GM19351 (cell line): ENCODE measurements around the gene DNAJB5.
"Not testable (repeated sequence)": the region's sequence is repeated elsewhere in the genome, so short reads cannot be mapped to it uniquely, and the experiment has no call there.

Source experiments
- ATAC-seq: cut with Tn5 transposase; IDR thresholded peaks from one replicate; pipeline ENCODE4 v1.9.1; 2021; ENCODE audit warnings: mild to moderate bottlenecking, moderate library complexity; ENCODE audit not compliant: unreplicated experiment

DNAJB5 gene

DNA sequence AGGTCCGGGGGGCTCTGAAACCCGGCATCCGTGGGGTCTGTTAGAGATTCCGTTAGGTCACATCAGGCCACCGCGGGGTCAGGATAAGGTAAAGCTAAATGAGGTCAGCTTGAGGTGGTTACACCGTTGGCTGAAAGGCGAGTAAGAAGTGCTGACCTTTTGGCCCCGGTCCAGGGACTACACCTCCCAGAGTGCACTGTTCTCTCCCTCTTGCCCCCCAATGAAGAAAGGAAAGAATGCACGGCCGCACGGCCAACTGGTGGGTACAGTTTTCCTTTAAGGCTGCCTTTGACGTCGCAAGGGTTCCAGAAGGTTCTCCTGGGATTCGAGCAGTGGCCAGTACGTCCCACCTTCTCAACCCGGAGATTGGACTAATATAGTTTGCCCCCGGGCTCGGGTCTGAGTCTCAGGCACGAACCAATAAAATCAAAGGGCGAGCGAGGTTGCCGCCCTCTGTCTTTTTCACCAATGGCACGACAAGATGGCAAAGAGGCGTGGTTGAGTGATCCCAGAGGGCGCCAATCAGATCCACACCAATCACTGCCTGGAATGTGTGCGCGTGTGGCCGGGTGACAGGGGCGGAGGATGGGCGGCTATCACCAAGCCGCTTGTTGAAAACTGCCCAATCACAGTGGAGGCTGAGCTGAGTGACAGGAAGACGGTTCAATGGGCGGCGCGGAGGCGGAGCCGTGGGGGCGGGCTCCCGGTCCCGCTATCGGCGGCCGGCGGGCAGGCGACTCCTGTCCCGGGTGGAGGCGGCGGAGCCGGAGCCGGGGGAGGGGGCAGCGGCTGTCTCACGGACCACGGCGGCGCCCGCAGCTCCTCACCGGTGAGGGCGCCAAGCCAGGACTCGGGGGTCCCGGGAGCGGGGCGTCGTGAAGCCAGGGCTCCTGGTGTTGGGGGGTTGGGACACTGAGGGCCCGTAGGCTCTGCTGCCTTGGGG lies at the start of gene DNAJB5:
Gene DNAJB5, plus strand, starts transcription at position 743 of the 943 bp plus-strand sequence. CDS start 886 bp downstream, outside the sequence.
- ATAC-seq: peak; percentile 85

- not testable (repeated sequence) for ATAC-seq
Observed at GRCh38 chr9:34939989-34940388, 49.6 kb upstream of the DNAJB5 start.

GRCh38 chr9:34948451-34948850 lies 41.1 kb upstream of the DNAJB5 start:
- no peak for ATAC-seq

DNA sequence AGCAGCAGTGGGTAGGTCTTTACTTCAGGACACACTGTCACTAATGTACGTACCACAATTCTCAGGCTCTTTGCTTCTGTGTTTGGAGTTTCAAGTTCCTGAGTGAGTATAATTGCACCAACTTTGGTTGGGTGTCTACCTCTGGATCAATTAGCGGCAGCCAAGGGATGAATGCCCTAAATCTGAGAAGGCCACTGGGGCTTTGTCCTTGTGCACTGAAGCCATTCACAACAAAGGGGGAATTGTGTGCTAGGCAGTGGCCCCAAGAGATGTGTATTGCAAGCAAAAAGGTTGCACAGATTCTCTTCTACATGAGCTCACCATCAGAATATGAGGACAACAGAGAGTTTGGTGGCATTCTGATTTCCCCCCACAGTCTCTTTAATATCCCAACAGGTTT lies 35.3 kb upstream of the DNAJB5 start:
- no peak for ATAC-seq

DNA sequence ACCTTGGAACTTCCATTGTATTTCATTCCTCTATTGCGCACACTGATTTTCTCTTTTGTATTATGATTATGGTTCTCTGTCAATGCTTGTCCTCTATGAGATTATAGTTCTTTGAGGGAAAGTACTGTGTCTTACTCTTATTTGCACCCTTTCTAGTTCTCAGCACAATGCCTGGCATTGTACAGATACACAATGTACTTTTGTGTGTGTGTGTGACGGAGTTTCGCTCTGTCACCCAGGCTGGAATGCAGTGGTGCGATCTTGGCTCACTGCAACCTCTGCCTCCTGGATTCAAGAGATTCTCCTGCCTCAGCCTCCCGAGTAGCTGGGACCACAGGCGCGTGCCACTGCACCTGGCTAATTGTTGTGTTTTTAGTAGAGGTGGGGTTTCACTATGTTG lies 33.5 kb upstream of the DNAJB5 start:
- not testable (repeated sequence) for ATAC-seq

- peak; percentile 69 for ATAC-seq
Observed at GRCh38 chr9:34956648-34957047, 32.9 kb upstream of the DNAJB5 start.

DNA sequence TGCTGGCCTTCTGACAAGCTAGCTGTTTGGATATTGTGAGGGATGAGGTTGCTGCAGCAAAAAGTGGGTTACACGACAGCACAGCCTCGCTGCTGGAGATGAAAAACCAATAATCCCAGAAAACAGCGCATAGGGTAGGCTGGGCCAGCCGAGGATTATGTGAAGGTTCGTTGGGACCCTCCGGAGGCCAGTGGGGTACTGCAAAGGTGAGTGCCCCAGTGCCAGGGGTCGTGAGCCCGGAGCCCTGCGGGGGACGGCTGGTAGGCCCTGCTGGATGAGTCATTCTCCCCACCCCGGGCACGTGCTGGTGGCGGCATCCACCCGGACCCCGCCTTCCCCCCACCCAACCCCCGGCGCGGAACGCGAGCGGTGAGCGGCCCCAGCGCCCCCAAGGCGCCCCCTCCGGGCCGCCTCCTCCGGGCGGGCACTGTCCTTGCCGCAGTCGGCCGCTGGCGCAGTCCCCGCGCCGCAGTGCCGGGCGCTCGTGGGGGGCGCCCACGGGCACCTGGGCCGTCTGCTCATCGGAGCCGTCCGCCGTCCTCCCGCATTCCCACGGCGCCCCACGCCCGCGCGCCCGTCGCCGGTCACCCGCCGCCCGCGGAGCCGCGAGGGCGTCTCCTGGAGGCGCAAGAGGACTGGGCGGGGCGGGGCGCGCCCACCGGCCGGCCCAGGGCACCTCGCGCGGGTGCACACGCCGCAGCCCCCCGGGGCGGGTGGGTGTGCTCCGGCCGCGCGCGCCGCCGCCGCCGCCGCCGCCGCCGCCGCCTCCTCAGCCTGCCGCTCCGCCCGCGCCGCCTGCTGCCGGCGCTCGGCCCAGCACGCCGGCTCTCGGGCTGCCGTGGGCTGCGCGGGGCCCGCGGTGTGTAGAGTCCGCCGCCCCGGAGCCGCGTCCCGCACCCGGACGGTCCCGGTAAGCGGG lies 31.8 kb upstream of the DNAJB5 start, which contains the start of gene PHF24:
Gene PHF24, plus strand, starts transcription at position 794 of the 919 bp plus-strand sequence. CDS start 13,014 bp downstream, outside the sequence.
- no peak for ATAC-seq

GRCh38 chr9:34958411-34958982 lies 31.0 kb upstream of the DNAJB5 start:
- ATAC-seq: no peak

DNA sequence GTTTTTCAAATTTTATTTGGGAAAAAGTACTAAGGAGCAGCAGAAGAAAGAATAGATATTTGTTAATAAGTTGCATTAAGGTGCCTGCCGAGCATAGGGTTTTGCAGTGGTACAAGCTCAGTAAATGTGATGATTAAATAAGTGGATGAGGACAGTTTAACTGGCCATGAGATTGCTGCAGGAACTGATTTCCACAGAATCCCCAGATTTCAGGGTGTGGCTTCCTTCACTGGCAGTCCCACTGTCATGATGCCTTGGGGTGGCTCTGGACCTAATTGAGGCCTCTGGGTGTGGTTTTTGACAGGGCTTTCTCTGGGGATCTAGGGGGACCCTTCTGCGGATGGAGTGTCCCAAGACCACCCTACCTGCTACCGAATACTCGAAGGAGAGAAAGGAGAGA lies 30.1 kb upstream of the DNAJB5 start:
- ATAC-seq: no peak

DNA sequence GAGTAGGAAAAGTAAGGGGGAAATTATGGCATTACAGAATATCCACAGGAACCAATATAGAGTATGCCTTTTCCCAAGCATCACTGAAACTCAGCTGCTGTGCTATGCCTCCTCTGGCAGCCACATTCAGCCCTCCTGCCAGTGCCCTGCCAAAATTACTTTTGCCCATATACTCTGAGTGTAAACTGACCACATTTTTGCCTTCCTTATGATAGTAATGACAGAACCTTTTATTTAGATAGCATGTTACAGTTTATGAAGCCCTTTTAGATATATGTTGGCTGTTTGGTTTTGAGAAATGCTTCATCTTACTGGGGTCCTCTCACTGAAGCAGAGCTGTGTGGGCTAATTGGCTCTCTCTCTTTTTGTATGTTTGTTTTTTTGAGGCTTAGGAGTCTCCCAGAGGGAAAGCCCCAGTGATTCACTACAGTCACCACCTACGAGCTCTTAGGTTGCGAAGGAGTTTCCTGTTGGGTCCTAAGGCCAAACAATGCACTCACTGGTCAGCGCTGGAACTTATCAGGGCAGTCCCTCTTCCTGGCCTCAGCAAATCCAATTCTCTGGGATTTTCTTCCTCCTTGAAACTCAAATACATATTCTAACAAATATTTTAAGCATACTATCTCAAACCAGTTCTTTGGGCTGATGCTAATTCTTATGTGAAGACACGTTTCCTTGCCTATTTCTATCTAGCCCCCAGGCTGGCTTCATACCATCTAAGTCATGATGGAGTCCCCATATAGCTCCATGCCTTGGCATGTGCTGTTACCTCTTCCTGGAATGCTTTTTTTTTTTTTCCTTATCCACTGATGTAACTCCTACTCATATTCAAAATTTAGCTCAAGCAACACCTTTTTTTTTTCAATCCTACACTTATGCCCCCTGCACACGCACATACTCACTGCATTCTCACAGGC lies 27.7 kb upstream of the DNAJB5 start:
- no peak for ATAC-seq

DNA sequence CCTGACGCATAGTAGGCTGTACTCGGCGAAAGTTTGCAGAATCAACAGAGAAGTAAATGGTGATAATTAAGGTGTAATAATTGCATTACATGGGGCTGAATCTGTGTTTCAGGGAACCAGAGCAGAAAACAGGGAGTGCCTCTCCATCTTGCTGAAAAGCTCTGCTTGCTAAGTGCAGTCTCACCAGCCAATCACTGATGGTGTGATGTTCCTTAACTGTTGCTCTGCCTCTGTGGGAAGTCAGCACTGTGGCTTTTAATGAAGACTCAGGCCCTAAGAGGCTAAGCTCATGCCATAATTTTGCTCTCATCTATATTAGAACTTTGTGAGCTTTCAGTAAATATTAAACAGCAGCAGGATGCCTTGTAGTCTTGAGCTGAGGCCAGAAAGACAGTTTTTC lies 27.0 kb upstream of the DNAJB5 start:
- no peak for ATAC-seq

DNA sequence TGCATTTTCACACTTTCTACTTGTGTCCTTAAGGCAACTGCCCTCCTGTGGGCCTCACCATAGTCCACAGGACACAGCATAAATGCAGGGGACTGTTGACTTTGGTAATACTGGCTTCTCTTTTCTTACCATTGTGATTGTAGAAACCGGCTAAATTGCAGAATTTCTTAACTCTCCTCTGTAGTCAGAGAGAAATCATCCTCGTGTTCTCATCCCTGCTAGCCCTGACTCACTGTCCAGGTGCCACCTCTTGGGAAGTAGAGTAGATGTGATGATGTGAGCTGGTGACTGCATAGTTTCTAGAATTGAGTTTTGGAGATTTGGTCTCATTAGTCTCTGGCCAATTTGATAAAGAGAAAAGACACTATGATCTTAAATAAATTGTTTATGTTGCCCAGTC lies 26.0 kb upstream of the DNAJB5 start:
- no peak for ATAC-seq

DNA sequence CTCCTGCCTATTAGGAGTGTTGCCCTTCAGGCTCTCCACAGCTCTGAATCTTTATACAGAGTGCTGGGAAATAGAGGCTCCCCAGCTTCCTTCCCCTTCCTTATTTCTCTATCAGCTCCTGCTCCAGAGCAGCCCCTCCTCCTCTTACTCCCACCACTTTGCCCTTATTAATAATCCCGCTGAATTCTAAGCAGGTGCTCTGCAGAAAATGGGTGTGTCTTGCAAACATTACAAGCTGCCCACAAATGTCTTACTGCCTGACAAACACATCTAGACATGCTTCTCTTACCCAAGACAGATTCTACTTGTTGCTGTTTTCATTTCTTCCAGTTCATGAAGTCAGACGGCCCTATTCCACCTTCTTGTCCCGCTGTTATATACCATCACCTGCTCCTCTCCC lies 25.1 kb upstream of the DNAJB5 start:
- no peak for ATAC-seq

- no peak for ATAC-seq
Observed at GRCh38 chr9:34971146-34971811, 18.3 kb upstream of the DNAJB5 start.

DNA sequence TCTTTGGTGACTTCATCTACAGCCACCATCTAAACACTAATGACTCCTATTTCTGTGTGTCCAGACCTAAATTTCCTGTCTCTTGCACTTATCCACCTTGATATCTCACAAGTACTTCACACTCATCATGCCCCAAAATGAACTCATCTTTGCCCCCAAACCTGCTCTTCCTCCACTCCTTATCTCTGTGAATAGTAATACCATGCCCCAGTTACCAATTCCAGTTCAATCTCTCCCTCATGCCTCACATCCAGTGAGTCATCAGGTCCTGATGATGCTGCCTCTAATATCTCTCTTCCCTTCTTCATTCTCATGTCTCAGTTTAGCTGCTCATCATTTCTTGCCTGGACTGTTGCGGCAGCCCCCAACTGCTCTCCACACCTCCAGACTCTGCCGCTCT lies 14.9 kb upstream of the DNAJB5 start:
- ATAC-seq: no peak

DNA sequence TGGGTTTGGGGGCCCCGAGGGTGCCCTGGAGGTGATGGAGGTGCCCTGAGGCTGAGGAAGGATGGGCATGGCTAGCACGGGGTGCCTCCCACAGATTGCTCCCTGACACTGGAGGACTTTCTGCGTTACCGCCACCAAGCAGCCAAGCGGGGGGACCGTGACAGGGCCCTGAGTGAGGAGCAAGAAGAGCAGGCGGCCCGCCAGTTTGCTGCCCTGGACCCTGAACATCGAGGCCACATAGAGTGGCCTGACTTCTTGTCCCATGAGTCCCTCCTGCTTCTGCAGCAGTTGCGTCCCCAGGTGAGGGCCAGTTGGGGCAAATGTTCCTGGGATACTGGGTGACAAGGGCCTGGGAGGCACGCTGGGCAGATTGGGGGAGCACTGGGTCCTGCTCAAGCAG lies 13.1 kb upstream of the DNAJB5 start:
- ATAC-seq: no peak

GRCh38 chr9:34976992-34977391 lies 12.6 kb upstream of the DNAJB5 start:
- no peak for ATAC-seq

- no peak for ATAC-seq
Observed at GRCh38 chr9:34980181-34980761, 9.3 kb upstream of the DNAJB5 start.

DNA sequence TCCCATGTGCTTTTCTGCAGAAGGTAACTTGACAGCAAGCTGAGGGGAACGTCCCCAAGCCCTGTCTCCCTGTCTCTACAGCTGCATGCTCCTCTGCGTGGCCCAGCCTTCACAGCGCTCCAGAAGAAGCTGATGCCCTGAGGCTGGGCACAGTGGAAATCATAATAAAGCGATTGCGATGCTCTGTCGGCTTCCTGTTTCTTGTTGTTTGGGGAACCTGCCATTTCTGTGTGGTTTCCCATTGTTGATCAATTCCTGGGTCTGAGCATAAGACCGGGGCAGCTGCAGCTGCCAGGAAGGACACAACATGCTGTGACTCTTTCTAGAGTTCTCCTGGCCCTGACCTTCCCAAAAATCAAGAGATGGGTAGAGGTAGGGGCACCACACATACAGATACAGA lies 7.2 kb upstream of the DNAJB5 start:
- ATAC-seq: no peak
